ENCODE measurements around the gene FZD1.

FZD1 gene

DNA sequence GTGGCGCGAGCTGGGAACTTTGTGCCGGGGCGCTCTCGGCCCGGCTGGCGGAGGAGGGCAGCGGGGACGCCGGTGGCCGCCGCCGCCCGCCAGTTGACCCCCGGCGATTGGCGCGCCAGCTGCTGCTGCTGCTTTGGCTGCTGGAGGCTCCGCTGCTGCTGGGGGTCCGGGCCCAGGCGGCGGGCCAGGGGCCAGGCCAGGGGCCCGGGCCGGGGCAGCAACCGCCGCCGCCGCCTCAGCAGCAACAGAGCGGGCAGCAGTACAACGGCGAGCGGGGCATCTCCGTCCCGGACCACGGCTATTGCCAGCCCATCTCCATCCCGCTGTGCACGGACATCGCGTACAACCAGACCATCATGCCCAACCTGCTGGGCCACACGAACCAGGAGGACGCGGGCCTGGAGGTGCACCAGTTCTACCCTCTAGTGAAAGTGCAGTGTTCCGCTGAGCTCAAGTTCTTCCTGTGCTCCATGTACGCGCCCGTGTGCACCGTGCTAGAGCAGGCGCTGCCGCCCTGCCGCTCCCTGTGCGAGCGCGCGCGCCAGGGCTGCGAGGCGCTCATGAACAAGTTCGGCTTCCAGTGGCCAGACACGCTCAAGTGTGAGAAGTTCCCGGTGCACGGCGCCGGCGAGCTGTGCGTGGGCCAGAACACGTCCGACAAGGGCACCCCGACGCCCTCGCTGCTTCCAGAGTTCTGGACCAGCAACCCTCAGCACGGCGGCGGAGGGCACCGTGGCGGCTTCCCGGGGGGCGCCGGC is 870 bp downstream of the FZD1 start:
- peak in 1 of 3 donors; percentile 5 for DNase-seq (ENCODE audit: low read depth in 2 of 3, low spot score in 1 of 3)

DNA sequence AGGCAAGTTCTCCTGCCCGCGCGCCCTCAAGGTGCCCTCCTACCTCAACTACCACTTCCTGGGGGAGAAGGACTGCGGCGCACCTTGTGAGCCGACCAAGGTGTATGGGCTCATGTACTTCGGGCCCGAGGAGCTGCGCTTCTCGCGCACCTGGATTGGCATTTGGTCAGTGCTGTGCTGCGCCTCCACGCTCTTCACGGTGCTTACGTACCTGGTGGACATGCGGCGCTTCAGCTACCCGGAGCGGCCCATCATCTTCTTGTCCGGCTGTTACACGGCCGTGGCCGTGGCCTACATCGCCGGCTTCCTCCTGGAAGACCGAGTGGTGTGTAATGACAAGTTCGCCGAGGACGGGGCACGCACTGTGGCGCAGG is 1.4 kb downstream of the FZD1 start:
- no peak for DNase-seq (ENCODE audit: low read depth in 2 of 3, low spot score in 1 of 3)

DNA sequence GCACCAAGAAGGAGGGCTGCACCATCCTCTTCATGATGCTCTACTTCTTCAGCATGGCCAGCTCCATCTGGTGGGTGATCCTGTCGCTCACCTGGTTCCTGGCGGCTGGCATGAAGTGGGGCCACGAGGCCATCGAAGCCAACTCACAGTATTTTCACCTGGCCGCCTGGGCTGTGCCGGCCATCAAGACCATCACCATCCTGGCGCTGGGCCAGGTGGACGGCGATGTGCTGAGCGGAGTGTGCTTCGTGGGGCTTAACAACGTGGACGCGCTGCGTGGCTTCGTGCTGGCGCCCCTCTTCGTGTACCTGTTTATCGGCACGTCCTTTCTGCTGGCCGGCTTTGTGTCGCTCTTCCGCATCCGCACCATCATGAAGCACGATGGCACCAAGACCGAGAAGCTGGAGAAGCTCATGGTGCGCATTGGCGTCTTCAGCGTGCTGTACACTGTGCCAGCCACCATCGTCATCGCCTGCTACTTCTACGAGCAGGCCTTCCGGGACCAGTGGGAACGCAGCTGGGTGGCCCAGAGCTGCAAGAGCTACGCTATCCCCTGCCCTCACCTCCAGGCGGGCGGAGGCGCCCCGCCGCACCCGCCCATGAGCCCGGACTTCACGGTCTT is 1.9 kb downstream of the FZD1 start:
- DNase-seq (ENCODE audit: low read depth in 2 of 3, low spot score in 1 of 3) = no peak

DNA sequence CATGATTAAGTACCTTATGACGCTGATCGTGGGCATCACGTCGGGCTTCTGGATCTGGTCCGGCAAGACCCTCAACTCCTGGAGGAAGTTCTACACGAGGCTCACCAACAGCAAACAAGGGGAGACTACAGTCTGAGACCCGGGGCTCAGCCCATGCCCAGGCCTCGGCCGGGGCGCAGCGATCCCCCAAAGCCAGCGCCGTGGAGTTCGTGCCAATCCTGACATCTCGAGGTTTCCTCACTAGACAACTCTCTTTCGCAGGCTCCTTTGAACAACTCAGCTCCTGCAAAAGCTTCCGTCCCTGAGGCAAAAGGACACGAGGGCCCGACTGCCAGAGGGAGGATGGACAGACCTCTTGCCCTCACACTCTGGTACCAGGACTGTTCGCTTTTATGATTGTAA is 2.5 kb downstream of the FZD1 start:
- no peak for DNase-seq (ENCODE audit: low read depth in 2 of 3, low spot score in 1 of 3)

DNA sequence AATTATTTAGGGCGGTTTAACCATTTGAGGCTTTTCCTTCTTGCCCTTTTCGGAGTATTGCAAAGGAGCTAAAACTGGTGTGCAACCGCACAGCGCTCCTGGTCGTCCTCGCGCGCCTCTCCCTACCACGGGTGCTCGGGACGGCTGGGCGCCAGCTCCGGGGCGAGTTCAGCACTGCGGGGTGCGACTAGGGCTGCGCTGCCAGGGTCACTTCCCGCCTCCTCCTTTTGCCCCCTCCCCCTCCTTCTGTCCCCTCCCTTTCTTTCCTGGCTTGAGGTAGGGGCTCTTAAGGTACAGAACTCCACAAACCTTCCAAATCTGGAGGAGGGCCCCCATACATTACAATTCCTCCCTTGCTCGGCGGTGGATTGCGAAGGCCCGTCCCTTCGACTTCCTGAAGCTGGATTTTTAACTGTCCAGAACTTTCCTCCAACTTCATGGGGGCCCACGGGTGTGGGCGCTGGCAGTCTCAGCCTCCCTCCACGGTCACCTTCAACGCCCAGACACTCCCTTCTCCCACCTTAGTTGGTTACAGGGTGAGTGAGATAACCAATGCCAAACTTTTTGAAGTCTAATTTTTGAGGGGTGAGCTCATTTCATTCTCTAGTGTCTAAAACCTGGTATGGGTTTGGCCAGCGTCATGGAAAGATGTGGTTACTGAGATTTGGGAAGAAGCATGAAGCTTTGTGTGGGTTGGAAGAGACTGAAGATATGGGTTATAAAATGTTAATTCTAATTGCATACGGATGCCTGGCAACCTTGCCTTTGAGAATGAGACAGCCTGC is 3.1 kb downstream of the FZD1 start:
- no peak for DNase-seq (ENCODE audit: low read depth in 2 of 3, low spot score in 1 of 3)

DNA sequence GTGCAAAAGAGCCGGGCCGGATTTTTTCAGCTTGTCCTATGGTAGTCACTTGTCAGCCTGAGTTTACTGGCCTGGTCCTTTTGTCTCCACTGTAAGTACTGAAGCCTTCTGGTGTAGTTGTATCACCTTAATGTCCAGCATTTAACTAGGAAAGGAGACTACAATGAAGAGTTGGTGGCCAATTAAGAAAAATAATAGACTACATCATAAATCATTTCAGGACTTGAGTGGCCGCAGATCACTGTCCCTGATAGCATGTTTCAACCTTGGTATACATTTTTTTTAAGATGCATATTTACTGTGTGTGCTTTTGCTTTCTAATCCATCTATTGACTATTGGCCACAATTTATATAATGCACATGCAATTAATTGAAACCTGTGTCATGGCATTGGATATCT is 6.1 kb downstream of the FZD1 start:
- no peak for DNase-seq (ENCODE audit: low read depth in 2 of 3, low spot score in 1 of 3)

DNA sequence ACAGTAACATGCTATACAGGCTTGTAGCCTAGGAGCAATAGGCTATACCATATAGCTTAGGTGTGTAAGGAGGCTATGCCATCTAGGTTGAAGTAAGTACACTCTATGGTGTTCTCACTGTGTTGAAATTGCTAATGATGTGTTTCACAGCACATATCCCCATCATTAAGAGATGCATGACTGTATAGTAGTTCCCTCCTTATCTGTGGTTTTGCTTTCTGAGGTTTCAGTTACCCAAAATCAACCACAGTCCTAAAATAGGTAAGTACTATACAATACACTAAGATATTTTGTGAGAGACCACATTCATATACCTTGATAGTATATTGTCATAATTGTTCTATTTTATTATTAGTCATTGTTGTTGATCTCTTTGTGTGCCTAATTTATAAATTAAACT is 12.7 kb downstream of the FZD1 start:
- DNase-seq (ENCODE audit: low read depth in 2 of 3, low spot score in 1 of 3) = no peak

DNA sequence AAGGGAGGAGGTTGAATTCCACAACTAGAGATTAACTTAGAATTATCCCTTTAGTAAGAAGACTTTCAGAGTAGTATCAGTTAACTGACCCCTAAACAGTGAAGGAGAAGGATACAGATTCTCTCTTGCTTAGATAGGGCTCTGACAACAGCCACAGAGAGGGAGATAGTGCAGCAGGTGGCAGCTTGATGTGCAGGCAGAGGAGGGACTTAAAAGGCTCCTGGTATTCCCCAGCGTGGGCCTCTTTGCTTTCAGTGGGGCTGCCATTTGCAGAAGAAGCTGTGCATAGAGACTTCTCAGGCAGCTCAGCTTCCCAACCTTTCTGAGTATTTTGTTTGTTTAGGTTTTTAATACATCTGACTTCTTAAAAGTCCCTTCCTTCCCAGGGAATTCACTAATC is 16.0 kb downstream of the FZD1 start:
- DNase-seq (ENCODE audit: low read depth in 2 of 3, low spot score in 1 of 3) = no peak

DNA sequence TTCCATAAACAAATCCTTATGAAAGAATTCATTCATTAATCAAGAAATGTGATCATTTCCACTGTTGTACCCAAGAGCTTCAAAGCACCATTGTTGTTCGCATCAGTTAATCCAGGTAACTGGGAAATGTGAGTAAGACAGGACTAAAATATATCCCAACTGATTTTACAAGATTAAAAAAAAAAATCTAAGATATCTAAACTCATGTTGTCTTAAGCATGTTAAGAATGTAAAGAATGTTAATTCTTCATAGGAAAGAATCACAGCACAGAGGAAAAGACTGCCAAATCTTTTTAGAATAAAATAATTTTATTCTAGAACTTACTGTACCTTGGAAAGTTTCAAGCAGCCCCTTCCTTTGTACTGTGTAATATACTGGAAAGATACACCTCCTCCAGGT is 16.4 kb downstream of the FZD1 start:
- no peak for DNase-seq (ENCODE audit: low read depth in 2 of 3, low spot score in 1 of 3)

DNA sequence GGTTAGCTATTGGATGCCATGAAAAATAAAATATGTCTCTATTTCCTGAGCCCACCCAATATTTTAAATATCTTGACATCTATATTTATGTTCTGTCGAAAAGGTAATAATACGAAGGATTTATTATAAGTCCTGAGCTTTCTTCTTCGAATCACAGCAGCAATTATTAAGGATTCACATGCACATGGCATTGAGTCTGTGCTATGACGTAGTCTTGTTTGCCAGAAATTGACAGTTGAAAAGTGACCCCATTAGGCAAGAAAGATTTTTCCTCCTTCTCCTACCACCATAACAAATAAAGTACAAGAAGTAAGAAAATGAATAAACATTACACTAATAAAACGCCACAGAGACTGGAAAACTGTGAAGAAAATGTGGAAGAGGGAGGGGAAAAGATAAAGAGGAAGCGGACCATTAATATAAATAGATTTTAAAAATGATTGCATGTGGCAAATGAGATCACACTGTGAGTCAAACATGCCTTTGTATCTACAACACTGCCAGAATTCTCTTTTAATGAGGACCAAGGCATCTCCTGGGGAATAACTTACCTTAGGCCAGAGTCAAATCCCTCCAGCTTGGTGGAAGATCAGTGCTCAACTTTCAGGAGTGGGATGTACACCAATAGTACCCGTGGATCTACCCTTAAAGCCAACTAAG is 21.6 kb downstream of the FZD1 start:
- DNase-seq (ENCODE audit: low read depth in 2 of 3, low spot score in 1 of 3) = no peak

DNA sequence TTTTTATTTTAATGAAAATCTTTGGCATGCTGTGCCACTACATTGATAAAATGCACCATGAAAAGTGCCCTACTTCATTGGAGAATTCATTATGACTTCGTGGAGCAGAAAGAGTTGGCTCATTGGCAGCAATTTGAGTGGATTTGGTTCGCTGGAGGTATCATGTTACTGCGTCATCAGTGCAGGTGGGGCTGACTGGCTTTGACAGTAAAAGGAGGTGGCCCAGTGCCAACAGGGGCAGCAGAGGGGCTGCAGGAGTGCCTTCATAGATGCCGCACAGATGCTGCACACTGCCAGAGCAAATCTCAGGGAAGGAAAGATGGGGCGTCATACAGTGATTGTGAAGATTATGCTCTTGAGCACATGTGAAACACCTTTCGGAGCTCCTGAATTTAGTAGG is 22.2 kb downstream of the FZD1 start:
- DNase-seq (ENCODE audit: low read depth in 2 of 3, low spot score in 1 of 3) = no peak

DNA sequence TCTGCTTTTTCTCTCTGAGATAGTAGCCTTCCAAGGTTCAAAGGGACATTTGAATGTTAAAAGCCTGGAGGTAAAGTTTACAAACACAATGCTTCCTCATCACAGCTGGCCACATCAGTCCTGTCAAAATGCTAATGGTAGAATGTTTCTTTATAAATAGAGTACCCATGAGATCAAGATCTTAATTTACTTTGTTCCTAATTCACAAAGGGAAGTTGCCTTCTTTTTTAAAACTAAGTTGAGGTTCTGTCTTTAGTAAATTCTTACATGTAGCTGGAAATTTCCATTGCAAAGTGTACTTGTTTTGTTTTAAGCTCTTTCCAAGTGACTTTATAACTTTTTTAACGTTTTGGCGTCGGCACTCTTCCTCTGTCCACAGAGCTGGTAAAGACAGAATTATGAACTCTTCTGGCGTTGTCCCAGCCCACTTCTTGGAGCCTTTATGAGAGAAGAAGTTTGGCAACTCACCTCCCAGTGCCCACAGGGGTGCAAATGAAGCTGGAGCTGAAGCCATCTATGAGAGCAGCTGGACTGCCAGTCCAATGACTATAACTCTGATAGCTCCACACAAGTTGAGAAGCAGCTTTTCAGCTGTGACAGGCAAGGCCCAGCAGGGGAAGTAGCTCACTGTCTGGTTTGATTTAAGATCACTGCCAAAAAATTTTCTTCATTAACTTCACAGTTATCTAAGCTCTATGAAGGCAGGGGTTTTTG is 23.3 kb downstream of the FZD1 start:
- no peak for DNase-seq (ENCODE audit: low read depth in 2 of 3, low spot score in 1 of 3)

DNA sequence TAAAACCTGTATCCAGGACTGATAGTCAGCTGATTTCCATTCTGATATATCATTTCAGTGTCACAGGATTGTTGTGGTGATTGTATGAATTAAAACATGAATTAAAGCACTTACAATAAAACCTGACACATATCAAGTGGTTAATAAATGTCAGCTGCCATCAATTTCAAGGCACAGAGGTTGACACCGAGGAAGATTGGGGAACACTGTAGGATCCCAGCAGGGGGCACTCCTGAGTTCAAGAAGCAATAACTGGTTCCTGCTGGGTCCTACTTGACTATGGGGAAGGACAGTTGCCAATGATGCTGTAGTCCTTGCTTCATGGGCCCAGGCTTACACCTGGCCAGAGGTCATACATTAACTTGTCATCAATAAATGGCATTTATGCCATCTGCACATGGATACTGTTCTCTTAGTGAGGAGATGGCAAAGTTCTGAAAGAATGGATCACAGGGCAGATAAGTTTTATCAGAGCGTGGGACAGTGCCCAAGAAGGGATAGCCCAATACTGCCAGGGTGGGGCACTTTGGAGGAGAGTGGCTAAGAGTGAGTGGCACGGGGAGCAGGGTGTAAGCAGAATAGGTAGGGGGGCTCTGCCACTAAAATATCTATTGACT is 24.1 kb downstream of the FZD1 start:
- no peak for DNase-seq (ENCODE audit: low read depth in 2 of 3, low spot score in 1 of 3)

DNA sequence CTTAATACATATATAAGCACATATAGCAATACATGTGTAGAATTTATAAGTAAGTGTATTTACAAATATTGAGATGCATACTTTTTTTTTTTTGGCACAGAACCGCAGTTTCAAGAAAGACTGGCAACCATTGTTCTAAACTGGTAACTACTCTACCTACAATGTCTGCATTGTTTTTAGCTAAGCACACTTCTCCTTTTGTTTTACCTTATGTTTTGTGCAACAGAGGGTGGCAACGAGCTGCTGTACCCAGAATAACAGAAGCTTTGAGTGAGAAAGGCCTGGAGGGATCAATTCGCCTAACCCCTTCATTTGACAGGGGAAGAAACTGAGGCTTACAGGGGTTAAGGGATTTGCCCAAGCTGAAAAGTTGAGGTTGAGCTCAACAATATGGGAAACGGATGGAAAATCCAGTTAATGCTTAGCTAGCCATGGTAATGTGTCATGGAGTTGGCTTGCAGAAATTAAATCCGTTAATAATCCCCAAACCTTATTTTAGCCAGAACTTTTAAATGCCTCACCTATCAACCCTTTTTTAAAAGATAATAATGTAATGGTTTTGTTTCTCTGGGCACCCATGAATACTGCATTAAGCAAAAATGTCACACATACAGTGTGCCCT is 25.5 kb downstream of the FZD1 start:
- DNase-seq (ENCODE audit: low read depth in 2 of 3, low spot score in 1 of 3) = no peak

DNA sequence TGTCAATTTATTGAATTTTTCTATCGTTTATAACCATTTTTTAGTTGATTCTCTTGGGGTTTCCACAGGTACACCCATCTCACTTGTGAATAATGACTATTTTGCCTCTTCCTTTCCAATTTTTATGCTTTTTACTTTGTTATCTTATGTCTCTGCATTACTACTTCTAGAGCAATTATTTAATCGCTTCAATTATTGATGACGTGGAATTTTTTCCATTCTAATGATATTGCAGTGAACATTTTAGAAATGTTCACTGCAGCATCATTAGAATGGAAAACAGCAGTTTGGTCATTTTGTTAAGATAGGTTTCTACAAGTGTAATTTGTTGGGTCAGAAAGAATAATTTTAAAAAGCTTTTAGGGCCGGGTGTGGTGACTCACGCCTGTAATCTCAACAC is 27.1 kb downstream of the FZD1 start:
- DNase-seq (ENCODE audit: low read depth in 2 of 3, low spot score in 1 of 3) = no peak

DNA sequence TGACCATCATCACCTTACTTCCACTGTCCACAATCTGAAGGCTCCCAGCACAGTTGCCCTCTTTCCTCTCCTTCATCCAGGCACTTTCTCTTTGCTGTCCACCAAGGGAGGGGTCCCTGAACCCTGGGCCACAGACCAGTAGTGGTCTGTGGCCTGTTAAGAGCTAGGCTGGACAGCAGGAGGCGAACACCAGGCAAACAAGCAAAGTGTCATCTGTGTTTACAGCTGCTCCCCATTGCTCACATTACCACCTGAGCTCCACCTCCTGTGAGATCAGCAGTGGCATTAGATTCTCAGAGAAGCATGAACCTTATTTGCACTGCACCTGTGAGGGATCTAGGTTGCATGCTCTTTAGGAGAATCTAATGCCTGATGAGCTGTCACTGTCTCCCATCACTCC is 27.7 kb downstream of the FZD1 start:
- DNase-seq (ENCODE audit: low read depth in 2 of 3, low spot score in 1 of 3) = no peak

DNA sequence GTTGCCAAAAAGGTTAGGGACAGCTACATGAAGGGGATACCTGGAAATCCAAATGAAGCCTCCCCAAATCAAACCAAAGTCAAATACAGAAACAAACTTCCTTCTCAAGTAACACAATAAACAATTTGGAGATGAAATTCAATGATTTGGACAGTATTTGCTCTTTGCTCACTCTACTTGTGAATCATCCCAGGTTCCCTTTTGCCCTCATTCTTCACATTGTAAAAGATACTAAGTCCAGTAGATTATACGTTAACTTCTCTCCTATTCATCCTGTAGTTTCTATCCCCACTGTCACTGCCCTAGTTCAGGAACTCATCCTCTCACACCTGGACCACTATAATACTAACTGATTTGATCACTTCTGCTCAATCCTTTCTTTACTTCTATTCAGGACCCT is 28.3 kb downstream of the FZD1 start:
- DNase-seq (ENCODE audit: low read depth in 2 of 3, low spot score in 1 of 3) = no peak

DNA sequence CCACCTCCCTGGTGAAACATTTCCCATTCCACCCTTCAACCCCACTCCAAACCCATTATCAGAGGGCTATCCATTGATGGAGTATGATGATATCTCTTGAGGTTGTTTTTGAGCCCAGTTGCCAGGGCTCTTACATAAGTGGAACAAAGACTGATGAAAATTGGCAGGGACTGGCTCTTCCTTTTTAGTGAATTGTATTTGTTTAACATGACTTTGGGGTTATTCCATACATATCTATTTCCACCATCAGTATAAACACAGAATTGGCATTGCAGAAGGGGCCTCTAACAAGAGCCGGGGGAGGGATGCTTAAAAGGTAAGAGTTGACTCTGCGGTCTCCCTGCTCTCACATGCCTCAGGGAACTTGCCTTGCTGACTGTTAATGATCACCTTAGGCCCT is 28.9 kb downstream of the FZD1 start:
- no peak for DNase-seq (ENCODE audit: low read depth in 2 of 3, low spot score in 1 of 3)

DNA sequence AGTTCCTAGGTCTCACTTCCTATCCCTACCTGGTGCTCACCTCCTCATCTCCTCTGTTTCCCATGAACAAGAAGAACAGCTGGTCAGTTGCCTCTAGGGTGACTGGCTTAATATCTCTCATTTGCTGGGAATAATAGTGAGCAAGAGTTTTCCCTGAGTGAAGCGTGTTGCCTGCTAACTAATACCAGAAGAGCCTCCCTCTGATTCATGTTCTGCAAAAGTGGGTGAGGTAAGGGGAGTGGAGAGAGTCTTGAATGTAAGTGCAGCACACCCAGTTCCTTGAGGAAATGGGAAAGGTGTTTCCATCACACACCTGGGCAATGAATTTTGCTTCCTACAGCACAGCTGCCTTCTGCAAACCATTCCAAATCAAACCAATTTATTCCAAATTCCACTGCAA is 29.6 kb downstream of the FZD1 start:
- DNase-seq (ENCODE audit: low read depth in 2 of 3, low spot score in 1 of 3) = no peak

DNA sequence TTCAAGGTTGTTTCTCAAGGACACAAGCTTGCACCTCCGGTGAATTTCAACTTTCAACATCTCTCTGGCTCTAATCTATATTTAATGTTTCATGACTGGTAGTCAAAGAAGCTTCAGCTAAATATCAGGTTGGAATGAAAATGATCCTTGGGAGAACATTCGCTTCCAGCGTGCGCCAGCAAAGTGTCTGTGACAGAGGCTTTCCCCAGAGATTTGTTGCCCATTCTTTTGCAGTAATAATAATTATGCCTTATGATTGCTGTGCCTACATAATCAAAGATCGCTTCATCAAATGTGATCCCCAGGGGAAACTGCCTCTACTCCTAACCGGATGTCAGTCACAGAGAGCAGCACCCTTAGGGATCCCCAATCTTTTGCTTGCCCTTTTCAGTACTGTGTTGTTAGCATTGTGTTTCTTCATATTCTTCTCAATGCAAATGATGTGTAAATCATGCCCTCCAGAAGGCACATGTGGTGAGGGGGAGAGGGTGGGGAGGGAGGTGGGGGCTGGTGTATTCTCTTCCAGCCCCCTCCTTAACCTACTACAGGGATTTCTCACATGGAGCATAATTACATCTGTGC is 30.5 kb downstream of the FZD1 start:
- no peak for DNase-seq (ENCODE audit: low read depth in 2 of 3, low spot score in 1 of 3)
